ENCODE results near the gene RASSF3.

GRCh38 chr12:64567570-64567969, 42.7 kb upstream of the RASSF3 start:
- TF ChIP-seq CTCF (IDR thresholded peaks at IDR 0.05) (no peak), POLR2AphosphoS5 (IDR thresholded peaks at IDR 0.05) (no peak), POLR2A (IDR thresholded peaks at IDR 0.05) (no peak), EP300 (IDR thresholded peaks at IDR 0.05) (no peak)

All from sigmoid colon (tissue), 4 donors.